Right lung (tissue), 5 donors: ENCODE data around the gene MAPK11. TPM values are rescaled to one million over a fixed set of nuclear protein-coding genes. Genes with fewer than 3 reads are reported as not detected.
"Not testable (repeated sequence)": the region's sequence is repeated elsewhere in the genome, so short reads cannot be mapped to it uniquely, and the experiment has no call there.

Source experiments
- DNase-seq, 2 donors: peaks; one replicate each; pipeline ENCODE4 v3.0.0-alpha.2; 2013
- polyA plus RNA-seq, 5 donors: library from polyadenylated mRNA; unstranded; fragments of 120-200 nt; gene quantifications; one replicate each; pipeline versions ENCODE4 v1.2.1 to v1.2.3, GENCODE V29; 2013; ENCODE audit warnings: inconsistent platforms in 1 of 5, low replicate concordance in 1 of 5; ENCODE audit not compliant: insufficient read length in 5 of 5, insufficient read depth in 1 of 5

MAPK11 gene
- polyA plus RNA-seq, 5 donors, result 12.2 to 20.1 (median 13.3) TPM

- DNase-seq, result no peak
These were observed 8.9 kb upstream of the MAPK11 start for GRCh38 chr22:50278956-50279619.

GRCh38 chr22:50278461-50278860 lies 8.3 kb upstream of the MAPK11 start:
- DNase-seq, result no peak

GRCh38 chr22:50277761-50278160 lies 7.6 kb upstream of the MAPK11 start:
- DNase-seq, result no peak

- DNase-seq, result no peak
These were observed 6.0 kb upstream of the MAPK11 start for GRCh38 chr22:50276143-50276542.

- DNase-seq, result no peak
These were observed 5.2 kb upstream of the MAPK11 start for GRCh38 chr22:50275181-50276055.

GRCh38 chr22:50274771-50275170 lies 4.6 kb upstream of the MAPK11 start:
- no peak for DNase-seq

- DNase-seq, result no peak
These were observed 4.1 kb upstream of the MAPK11 start for GRCh38 chr22:50274311-50274710.

GRCh38 chr22:50273781-50274180 lies 3.6 kb upstream of the MAPK11 start:
- DNase-seq, result not testable (repeated sequence)

GRCh38 chr22:50273352-50273751 lies 3.2 kb upstream of the MAPK11 start:
- not testable (repeated sequence) for DNase-seq

- DNase-seq, result no peak
These were observed 2.0 kb upstream of the MAPK11 start for GRCh38 chr22:50272044-50272802.

- no peak for DNase-seq
These were observed 1.4 kb upstream of the MAPK11 start for GRCh38 chr22:50271519-50271970.

- DNase-seq, result no peak
These were observed 650 bp upstream of the MAPK11 start for GRCh38 chr22:50270666-50271394.

GRCh38 chr22:50269573-50269969 lies 609 bp downstream of the MAPK11 start:
- no peak for DNase-seq

GRCh38 chr22:50268655-50269113 lies 1.5 kb downstream of the MAPK11 start:
- DNase-seq, result no peak

- DNase-seq, result no peak
These were observed 2.4 kb downstream of the MAPK11 start for GRCh38 chr22:50267591-50268390.

- no peak for DNase-seq
These were observed 3.2 kb downstream of the MAPK11 start for GRCh38 chr22:50266994-50267393.

GRCh38 chr22:50264946-50265669 lies 5.1 kb downstream of the MAPK11 start:
- DNase-seq, result no peak

- DNase-seq, result no peak
These were observed 6.0 kb downstream of the MAPK11 start for GRCh38 chr22:50264104-50264745.

- no peak for DNase-seq
These were observed 7.1 kb downstream of the MAPK11 start for GRCh38 chr22:50262973-50263617.
